Spleen (tissue), 7 donors: ENCODE results near the gene BTD.

Experiments
- CTCF ChIP-seq, 11 experiments: fragments of 200-600 bp in 7 of 11; fragments of 450-650 bp in 4 of 11; sonication (generic) in 4 of 11; IDR thresholded peaks in 8 of 11; conservative IDR thresholded peaks in 3 of 11; 1 replicate in 7 of 11; 2 replicates in 4 of 11; pipeline versions ENCODE4 v1.4.0 to v1.8.0; 2016 to 2021; ENCODE audit warnings: antibody characterized with exemption in 11 of 11, inconsistent platforms in 4 of 11, mild to moderate bottlenecking in 1 of 11
- POLR2A ChIP-seq, 3 donors: fragments of 450-650 bp; IDR thresholded peaks; one replicate each; pipeline ENCODE4 v1.5.1; 2017; ENCODE audit warnings: antibody characterized with exemption in 3 of 3, mild to moderate bottlenecking in 1 of 3
- donor health status: DM: no; HTN: no; CAD: no; lungs with moderate emphysema.
- donor health status: DM: no; HTN: no; CAD: no.
- donor health status: DM: no; HTN: no; CAD: no.

DNA sequence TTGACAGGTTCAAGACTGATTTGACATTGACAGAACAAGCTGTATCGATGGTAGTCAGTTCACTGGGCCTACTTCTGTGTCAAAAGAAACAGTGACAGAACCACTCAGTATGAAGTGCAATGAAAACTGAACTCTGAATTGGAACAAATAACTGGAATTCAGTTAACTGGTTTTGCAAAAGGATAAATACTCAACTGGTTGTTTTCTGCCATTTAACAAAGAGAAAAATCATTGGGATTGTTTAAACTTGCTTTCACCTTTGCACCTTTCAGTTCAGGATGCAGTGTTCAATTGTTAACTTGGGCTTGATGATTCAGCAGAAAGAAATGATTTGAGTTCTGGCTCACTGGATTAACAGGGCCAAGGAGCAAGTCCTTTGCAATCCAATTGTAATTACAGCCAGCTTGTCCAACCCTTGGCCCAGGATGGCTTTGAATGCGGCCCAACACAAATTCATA, 4.9 kb downstream of the BTD start:
- no peak for TF ChIP-seq CTCF (IDR thresholded peaks at IDR 0.05 in 8 of 11, conservative IDR thresholded peaks at IDR 0.05 in 3 of 11)
- no peak for TF ChIP-seq POLR2A (IDR thresholded peaks at IDR 0.05)
